Endothelial cell of umbilical vein (primary cell): Measurements from ENCODE around the gene KCNJ6. TPM values are rescaled to one million over a fixed set of nuclear protein-coding genes. Genes with fewer than 3 reads are reported as not detected.

Experiments
- BruUV-seq: library from RNA; stranded (reverse); fragments of 400-500 nt; replicated peaks from 2 replicates; lab custom pipeline; 2021; lab: Mats Ljungman, UMichigan
- CTCF ChIA-PET: fragments of 300-600, 350-600 bp; sonication (Branson Sonifier 250); formaldehyde crosslinking; loops from one replicate; lab custom pipeline; 2021; ENCODE audit warnings: antibody characterized with exemption, inconsistent platforms; lab: Charles Lee
- POLR2A ChIA-PET: fragments of 300-600, 350-600 bp; sonication (Branson Sonifier 250); formaldehyde crosslinking; loops from one replicate; lab custom pipeline; 2021; ENCODE audit warnings: antibody characterized with exemption, inconsistent platforms; lab: Charles Lee
- DNase-seq: peaks from one replicate; pipeline ENCODE4 v3.0.0-alpha.2; 2011; ENCODE audit warnings: low read depth, low spot score
- FAIRE-seq: peaks from 2 replicates; lab custom pipeline; 2011; peaks lifted over from hg19 to GRCh38; lab: Jason Lieb, UNC
- H2AFZ ChIP-seq: 2 replicates; pipeline ENCODE4 v1.6.0; 2012; ENCODE audit warnings: low read depth, low read length, control low read depth, inconsistent platforms
- H3K27ac ChIP-seq: 2 replicates; pipeline ENCODE4 v1.5.1; 2011; ENCODE audit warnings: low read depth, mild to moderate bottlenecking, control low read depth, low read length, moderate library complexity; ENCODE audit not compliant: insufficient read depth
- H3K27me3 ChIP-seq, 2 experiments: 2 replicates each; pipeline versions ENCODE4 v1.6.0 to v1.6.1; 2011; ENCODE audit warnings: low read length in 2 of 2, mixed read lengths in 1 of 2; ENCODE audit not compliant: control insufficient read depth in 2 of 2, insufficient read depth in 2 of 2
- H3K36me3 ChIP-seq, 2 experiments: 2 replicates in 1 of 2; 3 replicates in 1 of 2; pipeline ENCODE4 v1.5.1; 2011; ENCODE audit warnings: low read length in 2 of 2, mild to moderate bottlenecking in 1 of 2, moderate library complexity in 1 of 2; ENCODE audit not compliant: control insufficient read depth in 2 of 2, insufficient read depth in 2 of 2; ENCODE audit errors: extremely low read depth in 1 of 2
- H3K4me1 ChIP-seq: 3 replicates; pipeline ENCODE4 v1.5.1; 2011; ENCODE audit warnings: mild to moderate bottlenecking, low read length; ENCODE audit not compliant: control insufficient read depth, insufficient read depth; ENCODE audit errors: extremely low read depth
- H3K4me2 ChIP-seq: 2 replicates; pipeline ENCODE4 v1.6.1; 2011; ENCODE audit warnings: low read length, control low read depth, mixed read lengths; ENCODE audit not compliant: insufficient read depth
- H3K4me3 ChIP-seq, 3 experiments: fragments of 200-600 bp in 1 of 3; sonication (generic), shearing (Covaris generic) in 1 of 3; replicated peaks in 1 of 3; 2 replicates each; pipeline ENCODE4 v1.5.1; 2011 to 2016; ENCODE audit warnings: control low read depth in 3 of 3, low read length in 3 of 3, mild to moderate bottlenecking in 2 of 3, inconsistent platforms in 1 of 3, low read depth in 1 of 3, moderate library complexity in 1 of 3; ENCODE audit not compliant: insufficient read depth in 1 of 3
- H3K79me2 ChIP-seq: 2 replicates; pipeline ENCODE4 v1.6.0; 2012; ENCODE audit warnings: low read length, inconsistent platforms; ENCODE audit not compliant: control insufficient read depth, insufficient read depth
- H3K9ac ChIP-seq: replicated peaks from 2 replicates; pipeline ENCODE3; 2011; ENCODE audit warnings: low read length, control low read depth; ENCODE audit not compliant: insufficient read depth; ENCODE audit errors: extremely low read depth
- H3K9me1 ChIP-seq: replicated peaks from 3 replicates; pipeline ENCODE4 v1.6.0; 2011; ENCODE audit warnings: mild to moderate bottlenecking, low read length; ENCODE audit not compliant: control insufficient read depth, insufficient read depth; ENCODE audit errors: extremely low read depth
- H3K9me3 ChIP-seq: replicated peaks from 2 replicates; pipeline ENCODE4 v1.5.1; 2012; ENCODE audit warnings: low read length, inconsistent platforms; ENCODE audit not compliant: control insufficient read depth, insufficient read depth
- H4K20me1 ChIP-seq: replicated peaks from 2 replicates; pipeline ENCODE3; 2011; ENCODE audit warnings: mild to moderate bottlenecking, low read length; ENCODE audit not compliant: control insufficient read depth, insufficient read depth; ENCODE audit errors: extremely low read depth
- CTCF ChIP-seq, 2 donors: IDR thresholded peaks; 1 replicate in 1 of 2; 2 replicates in 1 of 2; pipeline ENCODE4 v1.5.1; 2011; ENCODE audit warnings: low read length in 2 of 2, mild to moderate bottlenecking in 2 of 2, moderate library complexity in 2 of 2, control low read depth in 1 of 2, inconsistent platforms in 1 of 2, low read depth in 1 of 2; ENCODE audit not compliant: insufficient read depth in 1 of 2; ENCODE audit errors: extremely low read depth in 1 of 2
- EZH2 ChIP-seq: IDR thresholded peaks from 2 replicates; pipeline ENCODE4 v1.6.1; 2012; ENCODE audit warnings: borderline replicate concordance, low read depth, mild to moderate bottlenecking, moderate library complexity, low read length, inconsistent platforms; ENCODE audit not compliant: severe bottlenecking
- FOS ChIP-seq: IDR thresholded peaks from 2 replicates; pipeline ENCODE4 v1.6.1; 2011; ENCODE audit warnings: mild to moderate bottlenecking, low read length, moderate library complexity, borderline replicate concordance; ENCODE audit not compliant: insufficient read depth
- JUN ChIP-seq: IDR thresholded peaks from 2 replicates; pipeline ENCODE4 v1.6.1; 2011; ENCODE audit warnings: borderline replicate concordance, low read depth; ENCODE audit not compliant: insufficient read length, insufficient read depth
- MAX ChIP-seq: IDR thresholded peaks from 2 replicates; pipeline ENCODE4 v1.6.1; 2011; ENCODE audit not compliant: insufficient read depth, insufficient read length
- MYC ChIP-seq: IDR thresholded peaks from one replicate; pipeline ENCODE4 v1.6.1; 2011; ENCODE audit warnings: mild to moderate bottlenecking, low read depth, low read length
- POLR2A ChIP-seq: IDR thresholded peaks from 2 replicates; pipeline ENCODE4 v1.6.1; 2012; ENCODE audit warnings: low read depth, mild to moderate bottlenecking, control low read depth, low read length
- POLR2AphosphoS5 ChIP-seq: IDR thresholded peaks from 2 replicates; pipeline ENCODE4 v1.6.1; 2012; ENCODE audit warnings: low read depth, mild to moderate bottlenecking, control low read depth, low read length, moderate library complexity; ENCODE audit not compliant: insufficient read depth
- dilution Hi-C: fragments of 300-500 bp; cut with MboI; formaldehyde crosslinking; loops from one replicate; pipeline ENCODE4 v1.15.0; 2019; ENCODE audit warnings: low sequenced_read_pairs; ENCODE audit not compliant: extremely low pct_ligation_motif_present
- intact Hi-C: fragments of 100-400 bp; cut with micrococcal nuclease; formaldehyde crosslinking; loops from one replicate; pipeline ENCODE4 v1.10.0; 2022
- polyA plus RNA-seq, 4 experiments: library from polyadenylated mRNA; depleted of rRNA in 3 of 4; stranded (reverse) in 3 of 4; unstranded in 1 of 4; fragments of >200 nt; gene quantifications; 2 replicates each; pipeline versions ENCODE4 v1.2.1 to v1.2.3, GENCODE V29; 2011 to 2012; ENCODE audit warnings: missing spikeins in 1 of 4
- total RNA-seq: library from RNA; stranded (reverse); gene quantifications from 2 replicates; pipeline ENCODE4 v1.2.3, GENCODE V29; 2021

KCNJ6 gene
- total and polyA plus RNA-seq, 2 donors (not counting 3 experiments of a cell fraction or from before 2014, with no cell fraction given), result not detected

GRCh38 chr21:37724201-37724600 lies 192.1 kb downstream of the KCNJ6 start:
- no peak for FAIRE-seq
- DNase-seq, result no peak
- ChIA-PET POLR2A (no interaction called here), CTCF (no interaction called here)
- H3K79me2 ChIP-seq, result no peaks in the 10 kb centered on the region
- H2AFZ ChIP-seq, result no peak overlapping the region
- dilution Hi-C loops (no loop called here), intact Hi-C loops (no loop called here)
- no peak overlapping the region for H3K4me3 ChIP-seq
- BruUV-seq, result no TSS peak
- no peaks in the 10 kb centered on the region for H4K20me1 ChIP-seq
- no peaks in the 10 kb centered on the region for H3K9me3 ChIP-seq
- no peak overlapping the region for H3K9ac ChIP-seq
- no peaks in the 10 kb centered on the region for H3K36me3 ChIP-seq
- H3K4me1 ChIP-seq, result no peaks in the 10 kb centered on the region
- H3K4me2 ChIP-seq, result no peak overlapping the region
- TF ChIP-seq POLR2AphosphoS5 (no peak), MYC (no peak), MAX (no peak), JUN (no peak), POLR2A (no peak), CTCF (IDR thresholded peaks at IDR 0.05; ENCODE audit: extremely low read depth in 1 of 2, insufficient read depth in 1 of 2, low read depth in 1 of 2, low read length in 2 of 2) (no peak), EZH2 (no peak), FOS (no peak)
- no peak overlapping the region for H3K27ac ChIP-seq
- H3K27me3 ChIP-seq, result peaks cover 2 to 7% of the 10 kb centered on the region in 2 experiments
- H3K9me1 ChIP-seq, result no peaks in the 10 kb centered on the region
